Measurements from ENCODE around the gene HERC3.

The HERC3 gene

DNA sequence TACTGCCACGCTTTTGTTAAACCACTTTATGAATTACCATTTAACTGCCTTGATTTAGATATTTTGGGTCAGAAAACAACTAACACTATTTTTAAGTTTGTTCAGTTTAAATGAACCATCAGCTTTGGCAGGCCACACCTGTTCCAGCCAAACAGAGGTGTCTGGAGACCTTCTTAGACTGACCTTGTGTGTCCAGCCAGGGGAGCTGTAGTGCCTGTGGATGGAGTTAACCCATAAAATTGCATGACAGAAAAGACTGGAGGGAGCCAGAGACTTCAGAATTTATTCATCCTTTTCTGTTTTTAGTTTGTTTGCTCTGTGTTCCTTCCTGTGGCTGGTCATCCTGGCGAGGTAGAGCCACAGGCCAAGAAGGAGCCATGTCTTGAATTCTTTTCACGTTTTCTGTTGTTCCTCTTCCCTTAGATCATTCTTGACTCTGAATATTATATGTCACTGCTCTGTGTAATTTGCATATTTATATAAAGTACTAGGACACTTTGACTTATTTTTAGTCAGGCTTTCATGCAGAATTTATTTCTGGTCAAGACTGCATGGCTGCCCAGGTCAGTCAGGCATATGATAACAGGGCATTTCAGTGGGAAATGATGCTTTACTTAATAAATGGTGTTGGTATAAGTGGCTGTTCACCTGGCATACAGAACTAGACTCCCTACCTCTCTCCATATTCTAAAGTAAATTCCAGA, 26.7 kb downstream of the HERC3 start:
- DNase-seq, result no peak
- no peak overlapping the region for H3K9ac ChIP-seq (ENCODE audit: low read length)
- no peaks in the 10 kb centered on the region for H3K36me3 ChIP-seq (replicated peaks; ENCODE audit: insufficient read depth, low read length)
- TF ChIP-seq EZH2phosphoT487 (IDR thresholded peaks at IDR 0.05; ENCODE audit: low read length), result no peak
- TF ChIP-seq, protein P1, sequence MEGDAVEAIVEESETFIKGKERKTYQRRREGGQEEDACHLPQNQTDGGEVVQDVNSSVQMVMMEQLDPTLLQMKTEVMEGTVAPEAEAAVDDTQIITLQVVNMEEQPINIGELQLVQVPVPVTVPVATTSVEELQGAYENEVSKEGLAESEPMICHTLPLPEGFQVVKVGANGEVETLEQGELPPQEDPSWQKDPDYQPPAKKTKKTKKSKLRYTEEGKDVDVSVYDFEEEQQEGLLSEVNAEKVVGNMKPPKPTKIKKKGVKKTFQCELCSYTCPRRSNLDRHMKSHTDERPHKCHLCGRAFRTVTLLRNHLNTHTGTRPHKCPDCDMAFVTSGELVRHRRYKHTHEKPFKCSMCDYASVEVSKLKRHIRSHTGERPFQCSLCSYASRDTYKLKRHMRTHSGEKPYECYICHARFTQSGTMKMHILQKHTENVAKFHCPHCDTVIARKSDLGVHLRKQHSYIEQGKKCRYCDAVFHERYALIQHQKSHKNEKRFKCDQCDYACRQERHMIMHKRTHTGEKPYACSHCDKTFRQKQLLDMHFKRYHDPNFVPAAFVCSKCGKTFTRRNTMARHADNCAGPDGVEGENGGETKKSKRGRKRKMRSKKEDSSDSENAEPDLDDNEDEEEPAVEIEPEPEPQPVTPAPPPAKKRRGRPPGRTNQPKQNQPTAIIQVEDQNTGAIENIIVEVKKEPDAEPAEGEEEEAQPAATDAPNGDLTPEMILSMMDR (IDR thresholded peaks at IDR 0.05; ENCODE audit: low read length), result no peak
- no peak for TF ChIP-seq EZH2 (optimal IDR thresholded peaks at IDR 0.05; ENCODE audit: low read depth, low read length)
- H3K79me2 ChIP-seq (ENCODE audit: low read length), result no peaks in the 10 kb centered on the region
- no peaks in the 10 kb centered on the region for H3K4me1 ChIP-seq (ENCODE audit: low read length)
- no peaks in the 10 kb centered on the region for H4K20me1 ChIP-seq (ENCODE audit: insufficient read depth, low read length)
- H2AFZ ChIP-seq (ENCODE audit: low read length), result no peak overlapping the region
- no peaks in the 10 kb centered on the region for H3F3A ChIP-seq (ENCODE audit: insufficient read depth, low read length)
- H3K27ac ChIP-seq (ENCODE audit: low read length), result no peak overlapping the region
- no peak overlapping the region for H3K4me3 ChIP-seq (ENCODE audit: low read length)
- no peaks in the 10 kb centered on the region for H3K9me3 ChIP-seq (replicated peaks; ENCODE audit: insufficient read depth, low read length)
- no peaks in the 10 kb centered on the region for H3K27me3 ChIP-seq (replicated peaks; ENCODE audit: insufficient read depth, low read length)
- H3K9me2 ChIP-seq (replicated peaks; ENCODE audit: insufficient read depth, low read length), result no peaks in the 10 kb centered on the region
- H3K4me2 ChIP-seq (ENCODE audit: low read depth, low read length), result no peak overlapping the region

DNA sequence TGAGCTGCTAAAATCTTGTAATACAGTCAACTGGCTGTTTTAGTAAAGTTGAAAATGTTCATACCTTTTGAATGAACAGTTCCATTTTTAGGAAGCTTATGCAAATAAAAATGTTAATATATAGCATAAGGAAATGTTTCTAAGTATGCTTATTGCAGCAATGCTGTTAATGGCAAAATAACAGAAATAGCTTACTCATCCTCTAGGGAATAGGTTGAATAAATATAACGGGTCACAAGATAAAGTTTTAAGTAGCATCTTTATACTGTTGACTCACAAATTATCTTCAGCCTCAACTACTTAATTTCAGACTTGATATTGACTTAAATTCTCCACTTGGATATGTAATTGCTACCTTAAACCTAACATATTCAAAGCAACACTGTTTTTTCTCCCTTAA, 27.7 kb downstream of the HERC3 start:
- no peak overlapping the region for H3K27ac ChIP-seq (ENCODE audit: low read length)
- H3K4me2 ChIP-seq (ENCODE audit: low read depth, low read length), result no peak overlapping the region
- H2AFZ ChIP-seq (ENCODE audit: low read length), result no peak overlapping the region
- H3K36me3 ChIP-seq (replicated peaks; ENCODE audit: insufficient read depth, low read length), result no peaks in the 10 kb centered on the region
- no peaks in the 10 kb centered on the region for H3K9me2 ChIP-seq (replicated peaks; ENCODE audit: insufficient read depth, low read length)
- no peaks in the 10 kb centered on the region for H3K9me3 ChIP-seq (replicated peaks; ENCODE audit: insufficient read depth, low read length)
- no peaks in the 10 kb centered on the region for H4K20me1 ChIP-seq (ENCODE audit: insufficient read depth, low read length)
- H3K27me3 ChIP-seq (replicated peaks; ENCODE audit: insufficient read depth, low read length), result no peaks in the 10 kb centered on the region
- H3K9ac ChIP-seq (ENCODE audit: low read length), result no peak overlapping the region
- H3F3A ChIP-seq (ENCODE audit: insufficient read depth, low read length), result no peaks in the 10 kb centered on the region
- H3K4me1 ChIP-seq (ENCODE audit: low read length), result no peaks in the 10 kb centered on the region
- no peak for DNase-seq
- no peaks in the 10 kb centered on the region for H3K79me2 ChIP-seq (ENCODE audit: low read length)
- H3K4me3 ChIP-seq (ENCODE audit: low read length), result no peak overlapping the region
- TF ChIP-seq EZH2 (optimal IDR thresholded peaks at IDR 0.05; ENCODE audit: low read depth, low read length) (no peak), EZH2phosphoT487 (IDR thresholded peaks at IDR 0.05; ENCODE audit: low read length) (no peak)
- TF ChIP-seq, protein P1 (IDR thresholded peaks at IDR 0.05; ENCODE audit: low read length), result no peak

- no peak overlapping the region for H3K9ac ChIP-seq (ENCODE audit: low read length)
- TF ChIP-seq EZH2phosphoT487 (IDR thresholded peaks at IDR 0.05; ENCODE audit: low read length), result no peak
- TF ChIP-seq, protein P1 (IDR thresholded peaks at IDR 0.05; ENCODE audit: low read length), result no peak
- no peak for TF ChIP-seq EZH2 (optimal IDR thresholded peaks at IDR 0.05; ENCODE audit: low read depth, low read length)
- no peak for DNase-seq
- H2AFZ ChIP-seq (ENCODE audit: low read length), result no peak overlapping the region
- no peak overlapping the region for H3K4me2 ChIP-seq (ENCODE audit: low read depth, low read length)
- no peaks in the 10 kb centered on the region for H3K27me3 ChIP-seq (replicated peaks; ENCODE audit: insufficient read depth, low read length)
- H3K36me3 ChIP-seq (replicated peaks; ENCODE audit: insufficient read depth, low read length), result no peaks in the 10 kb centered on the region
- no peak overlapping the region for H3K27ac ChIP-seq (ENCODE audit: low read length)
- H3K9me3 ChIP-seq (replicated peaks; ENCODE audit: insufficient read depth, low read length), result no peaks in the 10 kb centered on the region
- no peaks in the 10 kb centered on the region for H4K20me1 ChIP-seq (ENCODE audit: insufficient read depth, low read length)
- H3K79me2 ChIP-seq (ENCODE audit: low read length), result no peaks in the 10 kb centered on the region
- H3F3A ChIP-seq (ENCODE audit: insufficient read depth, low read length), result no peaks in the 10 kb centered on the region
- no peaks in the 10 kb centered on the region for H3K4me1 ChIP-seq (ENCODE audit: low read length)
- no peaks in the 10 kb centered on the region for H3K9me2 ChIP-seq (replicated peaks; ENCODE audit: insufficient read depth, low read length)
- no peak overlapping the region for H3K4me3 ChIP-seq (ENCODE audit: low read length)
Observed at GRCh38 chr4:88621763-88622327, 29.6 kb downstream of the HERC3 start.
